ENCODE measurements around the gene ARSG. TPM values are rescaled to one million over a fixed set of nuclear protein-coding genes. Genes with fewer than 3 reads are reported as not detected.

The ARSG gene
- total and polyA plus RNA-seq, 9 of the 15 experiments (the other 6 are each of a cell fraction or from before 2014, with no cell fraction given) = 1.0 to 5.6 (median 1.8) TPM

GRCh38 chr17:68343976-68344375, 52.7 kb downstream of the ARSG start:
- TF ChIP-seq, protein P1, sequence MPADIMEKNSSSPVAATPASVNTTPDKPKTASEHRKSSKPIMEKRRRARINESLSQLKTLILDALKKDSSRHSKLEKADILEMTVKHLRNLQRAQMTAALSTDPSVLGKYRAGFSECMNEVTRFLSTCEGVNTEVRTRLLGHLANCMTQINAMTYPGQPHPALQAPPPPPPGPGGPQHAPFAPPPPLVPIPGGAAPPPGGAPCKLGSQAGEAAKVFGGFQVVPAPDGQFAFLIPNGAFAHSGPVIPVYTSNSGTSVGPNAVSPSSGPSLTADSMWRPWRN (IDR thresholded peaks at IDR 0.05; ENCODE audit: low read depth) = no peak
- TF ChIP-seq CAMTA2 (CRISPR knock-in tag; conservative IDR thresholded peaks at IDR 0.05) = no peak
- no peak for TF ChIP-seq FOXK2 (conservative IDR thresholded peaks at IDR 0.05 in 1 of 2, IDR thresholded peaks at IDR 0.05 in 1 of 2; ENCODE audit: low read depth in 2 of 2)
- no peak for TF ChIP-seq PBX2 (CRISPR knock-in tag; IDR thresholded peaks at IDR 0.05; ENCODE audit: low read depth)
- no peak for TF ChIP-seq PBX2 (tag; conservative IDR thresholded peaks at IDR 0.05; ENCODE audit: low read depth)
- TF ChIP-seq HDGF (IDR thresholded peaks at IDR 0.05) = no peak
- no peak for TF ChIP-seq SIX5 (IDR thresholded peaks at IDR 0.05; ENCODE audit: borderline replicate concordance in 1 of 2, insufficient read depth in 1 of 2, low read depth in 1 of 2, low read length in 2 of 2)
- DNase-seq (ENCODE audit: extremely low read depth in 1 of 4, low spot score in 3 of 4) (no peak), FAIRE-seq (no peak), ATAC-seq (no peak)
- no peaks in the 10 kb centered on the region; a peak in 1 of 5 replicates for H3K4me1 ChIP-seq (replicated peaks in 1 of 2; ENCODE audit: control insufficient read depth in 2 of 2, insufficient read depth in 2 of 2, low read length in 2 of 2)
- H3K9ac ChIP-seq (ENCODE audit: insufficient read depth in 1 of 2, low read depth in 2 of 2, low read length in 2 of 2) = no peak overlapping the region
- H3K36me3 ChIP-seq (ENCODE audit: control insufficient read depth, insufficient read depth, low read length) = no peaks in the 10 kb centered on the region
- no peaks in the 10 kb centered on the region for H3K9me1 ChIP-seq (ENCODE audit: control insufficient read depth, insufficient read depth, low read length)
- intact Hi-C loops (cut with micrococcal nuclease) (no loop called here), in situ Hi-C loops (cut with MboI) (no loop called here)
- peaks cover 43 to 62% of the 10 kb centered on the region in 2 experiments for H3K27me3 ChIP-seq (ENCODE audit: control insufficient read depth in 2 of 2, insufficient read depth in 2 of 2, low read length in 2 of 2)
- no peaks in the 10 kb centered on the region for H3K79me2 ChIP-seq (ENCODE audit: control insufficient read depth, insufficient read depth, low read length)
- CTCF ChIA-PET (ENCODE audit: low intra/inter-chr PET ratio) = interaction anchor here (0.6 kb wide), 2 partner anchors 14 to 122 kb away, joined by 3 read pairs; no protein-coding TSS in a partner anchor
- WGBS (ENCODE audit: insufficient coverage, low coverage, missing lambda C conversion rate) = 4% methylated on average over 5 of the region's 5 CpGs
- H3K27ac ChIP-seq (ENCODE audit: extremely low read depth, low read depth, low read length) = no peak overlapping the region
- no peak overlapping the region for H3K4me2 ChIP-seq (ENCODE audit: insufficient read depth, low read length)
- H2AFZ ChIP-seq (ENCODE audit: low read depth, low read length) = no peak overlapping the region
- no peaks in the 10 kb centered on the region for H4K20me1 ChIP-seq (replicated peaks; ENCODE audit: control insufficient read depth, insufficient read depth, low read length)
- POLR2A ChIA-PET = no interaction called here
- BruUV-seq (replicated peaks) = no TSS peak
- H3K4me3 ChIP-seq = no peak overlapping the region
- no peaks in the 10 kb centered on the region for H3K9me3 ChIP-seq (replicated peaks; ENCODE audit: control insufficient read depth, insufficient read depth, low read depth, low read length)
